Measurements from ENCODE around the gene OMA1.
"Not testable (repeated sequence)": the region's sequence is repeated elsewhere in the genome, so short reads cannot be mapped to it uniquely, and the experiment has no call there.

Gene OMA1

GRCh38 chr1:58570094-58570493 lies 23.6 kb upstream of the OMA1 start:
- Histone ChIP-seq H3K9me3 (ENCODE audit: low read length) (no peaks in the 10 kb centered on the region), H3K36me3 (ENCODE audit: insufficient read depth, low read length) (no peaks in the 10 kb centered on the region), H3K4me1 (ENCODE audit: insufficient read depth, low read length) (peaks cover 13% of the 10 kb centered on the region), H2AFZ (ENCODE audit: low read depth, low read length) (no peak overlapping the region), H3K4me3 (ENCODE audit: low read length) (no peak overlapping the region), H3K27me3 (ENCODE audit: insufficient read depth, low read length) (no peaks in the 10 kb centered on the region)

GRCh38 chr1:58568911-58569310 lies 22.4 kb upstream of the OMA1 start:
- Histone ChIP-seq H3K4me1 (ENCODE audit: insufficient read depth, low read length) (peaks cover 13% of the 10 kb centered on the region), H3K9me3 (ENCODE audit: low read length) (no peaks in the 10 kb centered on the region), H3K27me3 (ENCODE audit: insufficient read depth, low read length) (no peaks in the 10 kb centered on the region), H3K4me3 (ENCODE audit: low read length) (no peak overlapping the region), H2AFZ (ENCODE audit: low read depth, low read length) (no peak overlapping the region), H3K36me3 (ENCODE audit: insufficient read depth, low read length) (no peaks in the 10 kb centered on the region)

GRCh38 chr1:58568271-58568860 lies 21.8 kb upstream of the OMA1 start:
- H3K4me3 ChIP-seq (ENCODE audit: low read length) = no peak overlapping the region
- H3K9me3 ChIP-seq (ENCODE audit: low read length) = no peaks in the 10 kb centered on the region
- H3K36me3 ChIP-seq (ENCODE audit: insufficient read depth, low read length) = no peaks in the 10 kb centered on the region
- H3K27me3 ChIP-seq (ENCODE audit: insufficient read depth, low read length) = no peaks in the 10 kb centered on the region
- peaks cover 8% of the 10 kb centered on the region for H3K4me1 ChIP-seq (ENCODE audit: insufficient read depth, low read length)
- no peak overlapping the region for H2AFZ ChIP-seq (ENCODE audit: low read depth, low read length)

GRCh38 chr1:58566339-58566738 lies 19.8 kb upstream of the OMA1 start:
- Histone ChIP-seq H3K4me1 (ENCODE audit: insufficient read depth, low read length) (no peaks in the 10 kb centered on the region), H3K4me3 (ENCODE audit: low read length) (no peak overlapping the region), H3K9me3 (ENCODE audit: low read length) (no peaks in the 10 kb centered on the region), H2AFZ (ENCODE audit: low read depth, low read length) (no peak overlapping the region), H3K36me3 (ENCODE audit: insufficient read depth, low read length) (no peaks in the 10 kb centered on the region), H3K27me3 (ENCODE audit: insufficient read depth, low read length) (no peaks in the 10 kb centered on the region)

GRCh38 chr1:58563715-58564114 lies 17.2 kb upstream of the OMA1 start:
- not testable (repeated sequence) for H3K27me3 ChIP-seq (ENCODE audit: insufficient read depth, low read length); H3K9me3 ChIP-seq (ENCODE audit: low read length); H3K4me1 ChIP-seq (ENCODE audit: insufficient read depth, low read length); H2AFZ ChIP-seq (ENCODE audit: low read depth, low read length); H3K4me3 ChIP-seq (ENCODE audit: low read length); H3K36me3 ChIP-seq (ENCODE audit: insufficient read depth, low read length)

GRCh38 chr1:58561633-58562032 lies 15.1 kb upstream of the OMA1 start:
- no peak overlapping the region for H3K4me3 ChIP-seq (ENCODE audit: low read length)
- H2AFZ ChIP-seq (ENCODE audit: low read depth, low read length) = no peak overlapping the region
- H3K4me1 ChIP-seq (ENCODE audit: insufficient read depth, low read length) = no peaks in the 10 kb centered on the region
- no peaks in the 10 kb centered on the region for H3K36me3 ChIP-seq (ENCODE audit: insufficient read depth, low read length)
- H3K27me3 ChIP-seq (ENCODE audit: insufficient read depth, low read length) = no peaks in the 10 kb centered on the region
- no peaks in the 10 kb centered on the region for H3K9me3 ChIP-seq (ENCODE audit: low read length)

GRCh38 chr1:58555393-58555792 lies 8.9 kb upstream of the OMA1 start:
- Histone ChIP-seq H2AFZ (ENCODE audit: low read depth, low read length) (no peak overlapping the region), H3K4me1 (ENCODE audit: insufficient read depth, low read length) (peaks cover 6% of the 10 kb centered on the region), H3K4me3 (ENCODE audit: low read length) (no peak overlapping the region), H3K36me3 (ENCODE audit: insufficient read depth, low read length) (no peaks in the 10 kb centered on the region), H3K27me3 (ENCODE audit: insufficient read depth, low read length) (no peaks in the 10 kb centered on the region), H3K9me3 (ENCODE audit: low read length) (no peaks in the 10 kb centered on the region)

GRCh38 chr1:58551186-58552140 lies 4.9 kb upstream of the OMA1 start:
- Histone ChIP-seq H3K4me1 (ENCODE audit: insufficient read depth, low read length) (peaks cover 6% of the 10 kb centered on the region), H3K27me3 (ENCODE audit: insufficient read depth, low read length) (no peaks in the 10 kb centered on the region), H3K4me3 (ENCODE audit: low read length) (no peak overlapping the region), H3K36me3 (ENCODE audit: insufficient read depth, low read length) (no peaks in the 10 kb centered on the region), H2AFZ (ENCODE audit: low read depth, low read length) (no peak overlapping the region), H3K9me3 (ENCODE audit: low read length) (no peaks in the 10 kb centered on the region)

- H3K9me3 ChIP-seq (ENCODE audit: low read length); H3K36me3 ChIP-seq (ENCODE audit: insufficient read depth, low read length); H2AFZ ChIP-seq (ENCODE audit: low read depth, low read length); H3K4me3 ChIP-seq (ENCODE audit: low read length); H3K27me3 ChIP-seq (ENCODE audit: insufficient read depth, low read length): not testable (repeated sequence)
- peaks cover 14% of the 10 kb centered on the region for H3K4me1 ChIP-seq (ENCODE audit: insufficient read depth, low read length)
These were observed 2.8 kb upstream of the OMA1 start for GRCh38 chr1:58549291-58549690.

- Histone ChIP-seq H3K9me3 (ENCODE audit: low read length) (no peaks in the 10 kb centered on the region), H3K4me3 (ENCODE audit: low read length) (no peak overlapping the region), H3K4me1 (ENCODE audit: insufficient read depth, low read length) (peaks cover 14% of the 10 kb centered on the region), H3K36me3 (ENCODE audit: insufficient read depth, low read length) (no peaks in the 10 kb centered on the region), H2AFZ (ENCODE audit: low read depth, low read length) (no peak overlapping the region), H3K27me3 (ENCODE audit: insufficient read depth, low read length) (no peaks in the 10 kb centered on the region)
These were observed 1.8 kb upstream of the OMA1 start for GRCh38 chr1:58548371-58548770.

GRCh38 chr1:58545591-58546519 lies 671 bp downstream of the OMA1 start:
- Histone ChIP-seq H3K4me1 (ENCODE audit: insufficient read depth, low read length) (peaks cover 8% of the 10 kb centered on the region), H3K4me3 (ENCODE audit: low read length) (peak overlapping the region; percentile 64), H3K9me3 (ENCODE audit: low read length) (no peaks in the 10 kb centered on the region), H2AFZ (ENCODE audit: low read depth, low read length) (peak overlapping the region; percentile 28), H3K27me3 (ENCODE audit: insufficient read depth, low read length) (no peaks in the 10 kb centered on the region), H3K36me3 (ENCODE audit: insufficient read depth, low read length) (no peaks in the 10 kb centered on the region)

GRCh38 chr1:58543260-58543659 lies 3.3 kb downstream of the OMA1 start:
- Histone ChIP-seq H3K9me3 (ENCODE audit: low read length) (no peaks in the 10 kb centered on the region), H3K4me1 (ENCODE audit: insufficient read depth, low read length) (peaks cover 8% of the 10 kb centered on the region), H2AFZ (ENCODE audit: low read depth, low read length) (no peak overlapping the region), H3K27me3 (ENCODE audit: insufficient read depth, low read length) (no peaks in the 10 kb centered on the region), H3K4me3 (ENCODE audit: low read length) (no peak overlapping the region), H3K36me3 (ENCODE audit: insufficient read depth, low read length) (no peaks in the 10 kb centered on the region)

- Histone ChIP-seq H3K9me3 (ENCODE audit: low read length) (no peaks in the 10 kb centered on the region), H3K36me3 (ENCODE audit: insufficient read depth, low read length) (no peaks in the 10 kb centered on the region), H3K27me3 (ENCODE audit: insufficient read depth, low read length) (no peaks in the 10 kb centered on the region), H3K4me3 (ENCODE audit: low read length) (no peak overlapping the region), H2AFZ (ENCODE audit: low read depth, low read length) (no peak overlapping the region), H3K4me1 (ENCODE audit: insufficient read depth, low read length) (no peaks in the 10 kb centered on the region)
These were observed 7.0 kb downstream of the OMA1 start for GRCh38 chr1:58539553-58539952.
